HepG2 (cell line): Measurements from ENCODE around the gene NKD2. TPM values are rescaled to one million over a fixed set of nuclear protein-coding genes. Genes with fewer than 3 reads are reported as not detected.

Source experiments
- KAT8 ChIP-seq: IDR thresholded peaks from 2 replicates; pipeline ENCODE4 v1.6.1; 2016; ENCODE audit warnings: missing genetic modification reagents, missing compliant biosample characterization
- MEF2D ChIP-seq: sonication (generic); formaldehyde crosslinking; IDR thresholded peaks from 2 replicates; pipeline ENCODE4 v1.5.1; 2020; ENCODE audit warnings: mild to moderate bottlenecking, missing genetic modification reagents
- POLR2AphosphoS2 ChIP-seq: IDR thresholded peaks from 2 replicates; pipeline ENCODE4 v1.6.1; 2011; ENCODE audit warnings: low read depth, low read length, improper control_type of control experiment
- RERE ChIP-seq: IDR thresholded peaks from 2 replicates; pipeline ENCODE4 v1.6.1; 2016; ENCODE audit warnings: low read depth, missing genetic modification reagents, missing compliant biosample characterization
- REST ChIP-seq, 2 experiments: IDR thresholded peaks; 2 replicates each; pipeline ENCODE4 v1.6.1; 2011 to 2012; ENCODE audit warnings: low read length in 2 of 2, borderline replicate concordance in 1 of 2, low read depth in 1 of 2, mild to moderate bottlenecking in 1 of 2, moderate library complexity in 1 of 2
- SMARCC2 ChIP-seq: fragments of 450-650 bp; IDR thresholded peaks from 2 replicates; pipeline ENCODE4 v1.6.1; 2017; ENCODE audit warnings: antibody characterized with exemption, mild to moderate bottlenecking
- SNAPC2 ChIP-seq: sonication (generic); formaldehyde crosslinking; IDR thresholded peaks from 2 replicates; pipeline ENCODE4 v1.8.1; 2022; ENCODE audit warnings: mild to moderate bottlenecking, missing genetic modification reagents
- WIZ ChIP-seq: sonication (generic); formaldehyde crosslinking; IDR thresholded peaks from 2 replicates; pipeline ENCODE4 v1.5.1; 2020; ENCODE audit warnings: mild to moderate bottlenecking, missing genetic modification reagents
- ZNF576 ChIP-seq: sonication (generic); formaldehyde crosslinking; IDR thresholded peaks from 2 replicates; pipeline ENCODE4 v1.4.0; 2020; ENCODE audit warnings: mild to moderate bottlenecking, missing genetic modification reagents
- polyA plus RNA-seq, 8 experiments: library from polyadenylated mRNA; depleted of rRNA in 3 of 8; stranded (reverse) in 7 of 8; unstranded in 1 of 8; fragments of >200 nt; fragmentation: Illumina TruSeq in 4 of 8; extraction: Trizol in 4 of 8; gene quantifications; 2 replicates each; pipeline versions ENCODE4 v1.2.1 to v1.2.3, GENCODE V29; 2011 to 2016; ENCODE audit warnings: low read depth in 4 of 8, missing spikeins in 1 of 8, mixed read lengths in 1 of 8; ENCODE audit not compliant: insufficient read depth in 1 of 8
- total RNA-seq, 5 experiments: library from RNA; depleted of rRNA; stranded (reverse); fragments of >200 nt; fragmentation: Illumina TruSeq; extraction: Trizol; gene quantifications; 2 replicates each; pipeline ENCODE4 v1.2.3, GENCODE V29; 2016; ENCODE audit warnings: low read depth in 1 of 5

The NKD2 gene
- total and polyA plus RNA-seq, 2 of the 13 experiments (the other 11 are each of a cell fraction or from before 2014, with no cell fraction given): 0.53 to 0.82 TPM

- TF ChIP-seq REST (IDR thresholded peaks at IDR 0.05; ENCODE audit: borderline replicate concordance in 1 of 2, low read depth in 1 of 2, low read length in 2 of 2) (no peak), POLR2AphosphoS2 (no peak), WIZ (CRISPR knock-in tag) (no peak), SNAPC2 (no peak), KAT8 (CRISPR knock-in tag) (no peak), ZNF576 (CRISPR knock-in tag) (no peak), RERE (CRISPR knock-in tag) (no peak), SMARCC2 (no peak), MEF2D (CRISPR knock-in tag) (no peak)
Measured at GRCh38 chr5:1029945-1030625, 21.5 kb downstream of the NKD2 start (continued).
